Endothelial cell of umbilical vein (primary cell): ENCODE data around the gene SH3RF3. TPM values are rescaled to one million over a fixed set of nuclear protein-coding genes. Genes with fewer than 3 reads are reported as not detected.

Source experiments
- BruUV-seq: library from RNA; stranded (reverse); fragments of 400-500 nt; replicated peaks from 2 replicates; lab custom pipeline; 2021; lab: Mats Ljungman, UMichigan
- CTCF ChIA-PET: fragments of 300-600, 350-600 bp; sonication (Branson Sonifier 250); formaldehyde crosslinking; loops from one replicate; lab custom pipeline; 2021; ENCODE audit warnings: antibody characterized with exemption, inconsistent platforms; lab: Charles Lee
- POLR2A ChIA-PET: fragments of 300-600, 350-600 bp; sonication (Branson Sonifier 250); formaldehyde crosslinking; loops from one replicate; lab custom pipeline; 2021; ENCODE audit warnings: antibody characterized with exemption, inconsistent platforms; lab: Charles Lee
- DNase-seq: peaks from one replicate; pipeline ENCODE4 v3.0.0-alpha.2; 2011; ENCODE audit warnings: low read depth, low spot score
- FAIRE-seq: peaks from 2 replicates; lab custom pipeline; 2011; peaks lifted over from hg19 to GRCh38; lab: Jason Lieb, UNC
- H2AFZ ChIP-seq: 2 replicates; pipeline ENCODE4 v1.6.0; 2012; ENCODE audit warnings: low read depth, low read length, control low read depth, inconsistent platforms
- H3K27ac ChIP-seq: 2 replicates; pipeline ENCODE4 v1.5.1; 2011; ENCODE audit warnings: low read depth, mild to moderate bottlenecking, control low read depth, low read length, moderate library complexity; ENCODE audit not compliant: insufficient read depth
- H3K27me3 ChIP-seq, 2 experiments: 2 replicates each; pipeline versions ENCODE4 v1.6.0 to v1.6.1; 2011; ENCODE audit warnings: low read length in 2 of 2, mixed read lengths in 1 of 2; ENCODE audit not compliant: control insufficient read depth in 2 of 2, insufficient read depth in 2 of 2
- H3K36me3 ChIP-seq, 2 experiments: 2 replicates in 1 of 2; 3 replicates in 1 of 2; pipeline ENCODE4 v1.5.1; 2011; ENCODE audit warnings: low read length in 2 of 2, mild to moderate bottlenecking in 1 of 2, moderate library complexity in 1 of 2; ENCODE audit not compliant: control insufficient read depth in 2 of 2, insufficient read depth in 2 of 2; ENCODE audit errors: extremely low read depth in 1 of 2
- H3K4me1 ChIP-seq: 3 replicates; pipeline ENCODE4 v1.5.1; 2011; ENCODE audit warnings: mild to moderate bottlenecking, low read length; ENCODE audit not compliant: control insufficient read depth, insufficient read depth; ENCODE audit errors: extremely low read depth
- H3K4me2 ChIP-seq: 2 replicates; pipeline ENCODE4 v1.6.1; 2011; ENCODE audit warnings: low read length, control low read depth, mixed read lengths; ENCODE audit not compliant: insufficient read depth
- H3K4me3 ChIP-seq, 3 experiments: fragments of 200-600 bp in 1 of 3; sonication (generic), shearing (Covaris generic) in 1 of 3; replicated peaks in 1 of 3; 2 replicates each; pipeline ENCODE4 v1.5.1; 2011 to 2016; ENCODE audit warnings: control low read depth in 3 of 3, low read length in 3 of 3, mild to moderate bottlenecking in 2 of 3, inconsistent platforms in 1 of 3, low read depth in 1 of 3, moderate library complexity in 1 of 3; ENCODE audit not compliant: insufficient read depth in 1 of 3
- H3K79me2 ChIP-seq: 2 replicates; pipeline ENCODE4 v1.6.0; 2012; ENCODE audit warnings: low read length, inconsistent platforms; ENCODE audit not compliant: control insufficient read depth, insufficient read depth
- H3K9ac ChIP-seq: replicated peaks from 2 replicates; pipeline ENCODE3; 2011; ENCODE audit warnings: low read length, control low read depth; ENCODE audit not compliant: insufficient read depth; ENCODE audit errors: extremely low read depth
- H3K9me1 ChIP-seq: replicated peaks from 3 replicates; pipeline ENCODE4 v1.6.0; 2011; ENCODE audit warnings: mild to moderate bottlenecking, low read length; ENCODE audit not compliant: control insufficient read depth, insufficient read depth; ENCODE audit errors: extremely low read depth
- H3K9me3 ChIP-seq: replicated peaks from 2 replicates; pipeline ENCODE4 v1.5.1; 2012; ENCODE audit warnings: low read length, inconsistent platforms; ENCODE audit not compliant: control insufficient read depth, insufficient read depth
- H4K20me1 ChIP-seq: replicated peaks from 2 replicates; pipeline ENCODE3; 2011; ENCODE audit warnings: mild to moderate bottlenecking, low read length; ENCODE audit not compliant: control insufficient read depth, insufficient read depth; ENCODE audit errors: extremely low read depth
- EZH2 ChIP-seq: IDR thresholded peaks from 2 replicates; pipeline ENCODE4 v1.6.1; 2012; ENCODE audit warnings: borderline replicate concordance, low read depth, mild to moderate bottlenecking, moderate library complexity, low read length, inconsistent platforms; ENCODE audit not compliant: severe bottlenecking
- FOS ChIP-seq: IDR thresholded peaks from 2 replicates; pipeline ENCODE4 v1.6.1; 2011; ENCODE audit warnings: mild to moderate bottlenecking, low read length, moderate library complexity, borderline replicate concordance; ENCODE audit not compliant: insufficient read depth
- GATA2 ChIP-seq: IDR thresholded peaks from 2 replicates; pipeline ENCODE4 v1.7.0; 2011; ENCODE audit warnings: low read depth, mild to moderate bottlenecking, moderate library complexity, mixed read lengths, low read length; ENCODE audit not compliant: insufficient read length, insufficient read depth
- JUN ChIP-seq: IDR thresholded peaks from 2 replicates; pipeline ENCODE4 v1.6.1; 2011; ENCODE audit warnings: borderline replicate concordance, low read depth; ENCODE audit not compliant: insufficient read length, insufficient read depth
- MYC ChIP-seq: IDR thresholded peaks from one replicate; pipeline ENCODE4 v1.6.1; 2011; ENCODE audit warnings: mild to moderate bottlenecking, low read depth, low read length
- POLR2A ChIP-seq: IDR thresholded peaks from 2 replicates; pipeline ENCODE4 v1.6.1; 2012; ENCODE audit warnings: low read depth, mild to moderate bottlenecking, control low read depth, low read length
- POLR2AphosphoS5 ChIP-seq: IDR thresholded peaks from 2 replicates; pipeline ENCODE4 v1.6.1; 2012; ENCODE audit warnings: low read depth, mild to moderate bottlenecking, control low read depth, low read length, moderate library complexity; ENCODE audit not compliant: insufficient read depth
- dilution Hi-C: fragments of 300-500 bp; cut with MboI; formaldehyde crosslinking; loops from one replicate; pipeline ENCODE4 v1.15.0; 2019; ENCODE audit warnings: low sequenced_read_pairs; ENCODE audit not compliant: extremely low pct_ligation_motif_present
- intact Hi-C: fragments of 100-400 bp; cut with micrococcal nuclease; formaldehyde crosslinking; loops from one replicate; pipeline ENCODE4 v1.10.0; 2022
- polyA plus RNA-seq, 4 experiments: library from polyadenylated mRNA; depleted of rRNA in 3 of 4; stranded (reverse) in 3 of 4; unstranded in 1 of 4; fragments of >200 nt; gene quantifications; 2 replicates each; pipeline versions ENCODE4 v1.2.1 to v1.2.3, GENCODE V29; 2011 to 2012; ENCODE audit warnings: missing spikeins in 1 of 4
- total RNA-seq: library from RNA; stranded (reverse); gene quantifications from 2 replicates; pipeline ENCODE4 v1.2.3, GENCODE V29; 2021
- TF ChIP-seq, protein P1 (sequence below), 2 donors: IDR thresholded peaks; 1 replicate in 1 of 2; 2 replicates in 1 of 2; pipeline ENCODE4 v1.5.1; 2011; ENCODE audit warnings: low read length in 2 of 2, mild to moderate bottlenecking in 2 of 2, moderate library complexity in 2 of 2, control low read depth in 1 of 2, inconsistent platforms in 1 of 2, low read depth in 1 of 2; ENCODE audit not compliant: insufficient read depth in 1 of 2; ENCODE audit errors: extremely low read depth in 1 of 2
- TF ChIP-seq, protein P2 (sequence below): IDR thresholded peaks from 2 replicates; pipeline ENCODE4 v1.6.1; 2011; ENCODE audit not compliant: insufficient read depth, insufficient read length

Gene SH3RF3
- total and polyA plus RNA-seq, 2 donors (not counting 3 experiments of a cell fraction or from before 2014, with no cell fraction given), result 3.8 to 14.7 TPM

DNA sequence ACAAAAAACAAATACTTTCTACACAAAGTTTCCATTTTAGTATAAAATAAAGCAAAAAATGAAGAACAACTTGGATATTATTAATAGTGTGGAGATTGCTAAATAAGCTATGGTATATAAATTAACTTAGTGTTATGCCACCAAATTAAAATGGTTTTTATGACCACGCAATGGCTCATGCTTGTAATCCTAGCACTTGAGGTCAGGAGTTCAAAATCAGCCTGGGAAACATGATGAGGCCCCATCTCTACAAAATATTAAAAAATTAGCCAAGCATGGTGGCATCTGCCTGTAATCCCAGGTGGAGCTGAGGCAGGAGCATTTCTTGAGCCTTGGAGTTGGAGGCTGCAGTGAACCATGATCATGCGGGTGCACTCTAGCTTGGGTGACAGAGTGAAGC, 108.8 kb downstream of the SH3RF3 start:
- no peaks in the 10 kb centered on the region for H4K20me1 ChIP-seq
- H3K36me3 ChIP-seq, result no peaks in the 10 kb centered on the region
- H3K27ac ChIP-seq, result peak overlapping the region; percentile 93
- FAIRE-seq (peak; percentile 31), DNase-seq (no peak)
- H3K79me2 ChIP-seq, result peaks cover 20% of the 10 kb centered on the region
- POLR2A ChIA-PET, result no interaction called here
- dilution Hi-C loops, result no loop called here
- H3K4me3 ChIP-seq, result no peak overlapping the region
- peaks cover 43% of the 10 kb centered on the region for H3K4me1 ChIP-seq
- H3K9me3 ChIP-seq, result no peaks in the 10 kb centered on the region
- no TSS peak for BruUV-seq
- H3K4me2 ChIP-seq, result no peak overlapping the region
- intact Hi-C loops, result loop anchor here (1.0 to 2.0 kb wide), 5 partner anchors 24 to 99 kb away; no protein-coding TSS in a partner anchor
- no peak overlapping the region for H3K9ac ChIP-seq
- no peak for TF ChIP-seq FOS
- TF ChIP-seq, protein P1, sequence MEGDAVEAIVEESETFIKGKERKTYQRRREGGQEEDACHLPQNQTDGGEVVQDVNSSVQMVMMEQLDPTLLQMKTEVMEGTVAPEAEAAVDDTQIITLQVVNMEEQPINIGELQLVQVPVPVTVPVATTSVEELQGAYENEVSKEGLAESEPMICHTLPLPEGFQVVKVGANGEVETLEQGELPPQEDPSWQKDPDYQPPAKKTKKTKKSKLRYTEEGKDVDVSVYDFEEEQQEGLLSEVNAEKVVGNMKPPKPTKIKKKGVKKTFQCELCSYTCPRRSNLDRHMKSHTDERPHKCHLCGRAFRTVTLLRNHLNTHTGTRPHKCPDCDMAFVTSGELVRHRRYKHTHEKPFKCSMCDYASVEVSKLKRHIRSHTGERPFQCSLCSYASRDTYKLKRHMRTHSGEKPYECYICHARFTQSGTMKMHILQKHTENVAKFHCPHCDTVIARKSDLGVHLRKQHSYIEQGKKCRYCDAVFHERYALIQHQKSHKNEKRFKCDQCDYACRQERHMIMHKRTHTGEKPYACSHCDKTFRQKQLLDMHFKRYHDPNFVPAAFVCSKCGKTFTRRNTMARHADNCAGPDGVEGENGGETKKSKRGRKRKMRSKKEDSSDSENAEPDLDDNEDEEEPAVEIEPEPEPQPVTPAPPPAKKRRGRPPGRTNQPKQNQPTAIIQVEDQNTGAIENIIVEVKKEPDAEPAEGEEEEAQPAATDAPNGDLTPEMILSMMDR (IDR thresholded peaks at IDR 0.05; ENCODE audit: extremely low read depth in 1 of 2, insufficient read depth in 1 of 2, low read depth in 1 of 2, low read length in 2 of 2), result no peak
- TF ChIP-seq MYC, result no peak
- TF ChIP-seq EZH2, result no peak
- no peak for TF ChIP-seq JUN
- TF ChIP-seq POLR2A, result no peak
- TF ChIP-seq GATA2, result no peak
- TF ChIP-seq, protein P2, sequence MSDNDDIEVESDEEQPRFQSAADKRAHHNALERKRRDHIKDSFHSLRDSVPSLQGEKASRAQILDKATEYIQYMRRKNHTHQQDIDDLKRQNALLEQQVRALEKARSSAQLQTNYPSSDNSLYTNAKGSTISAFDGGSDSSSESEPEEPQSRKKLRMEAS, result no peak
- TF ChIP-seq POLR2AphosphoS5, result no peak
- no peaks in the 10 kb centered on the region for H3K9me1 ChIP-seq
- CTCF ChIA-PET, result interaction anchor here (0.8 to 1.4 kb wide), 6 partner anchors 9 to 272 kb away, joined by 3 to 6 read pairs (median 4); no protein-coding TSS in a partner anchor
- H3K27me3 ChIP-seq, result no peaks in the 10 kb centered on the region
- no peak overlapping the region for H2AFZ ChIP-seq
